Right lobe of liver (tissue), 4 donors: ENCODE data around the gene CRAT.

ENCODE experiments used
- POLR2A ChIP-seq: fragments of 450-650 bp; IDR thresholded peaks from one replicate; pipeline ENCODE4 v1.6.1; 2017; ENCODE audit warnings: antibody characterized with exemption, mild to moderate bottlenecking
- TF ChIP-seq, protein P1 (sequence below), 4 donors: fragments of 200-600 bp in 3 of 4; fragments of 450-650 bp in 1 of 4; IDR thresholded peaks; one replicate each; pipeline versions ENCODE4 v1.5.1 to v1.8.0; 2016 to 2022; ENCODE audit warnings: antibody characterized with exemption in 4 of 4, mild to moderate bottlenecking in 2 of 4
- donor health status: DM: no; HTN: no; CAD: no.
- donor health status: DM: no; HTN: no; CAD: no.
- donor health status: DM: no; HTN: yes; CAD: no.

DNA sequence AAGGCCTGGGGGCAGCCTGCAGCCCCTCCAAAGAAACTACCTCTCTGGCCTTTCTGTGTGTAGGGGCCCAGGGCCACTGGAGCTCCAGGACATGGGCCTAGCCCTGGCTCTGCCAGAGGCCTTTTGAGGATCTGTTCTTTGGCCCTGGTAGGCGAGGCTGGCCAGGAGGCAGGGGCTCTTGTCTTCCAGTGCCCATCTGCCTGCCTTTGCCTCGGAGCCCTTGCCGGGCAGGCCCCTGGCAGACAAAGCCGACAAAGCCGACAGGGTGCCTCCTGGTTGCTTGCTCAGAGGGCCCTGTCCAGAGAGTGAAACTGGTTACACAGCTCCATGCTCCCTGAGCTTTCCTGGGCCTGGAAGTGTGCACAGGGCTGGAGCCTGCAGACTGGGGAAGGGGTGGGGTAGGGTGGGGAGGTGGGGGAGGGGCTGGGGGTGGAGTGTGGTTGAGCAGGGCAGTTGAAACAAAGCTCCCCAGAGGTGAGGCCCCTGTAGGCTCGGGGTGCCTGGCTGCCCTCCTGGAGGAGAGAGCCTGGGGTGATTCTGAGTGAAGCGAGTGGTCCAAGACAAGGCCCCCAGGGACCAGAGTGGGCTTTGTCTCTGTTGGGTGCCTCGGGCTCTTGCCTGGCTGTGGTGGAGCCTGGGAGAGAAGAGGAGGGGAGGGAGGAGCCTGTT, 29.9 kb upstream of the CRAT start:
- TF ChIP-seq, protein P1, sequence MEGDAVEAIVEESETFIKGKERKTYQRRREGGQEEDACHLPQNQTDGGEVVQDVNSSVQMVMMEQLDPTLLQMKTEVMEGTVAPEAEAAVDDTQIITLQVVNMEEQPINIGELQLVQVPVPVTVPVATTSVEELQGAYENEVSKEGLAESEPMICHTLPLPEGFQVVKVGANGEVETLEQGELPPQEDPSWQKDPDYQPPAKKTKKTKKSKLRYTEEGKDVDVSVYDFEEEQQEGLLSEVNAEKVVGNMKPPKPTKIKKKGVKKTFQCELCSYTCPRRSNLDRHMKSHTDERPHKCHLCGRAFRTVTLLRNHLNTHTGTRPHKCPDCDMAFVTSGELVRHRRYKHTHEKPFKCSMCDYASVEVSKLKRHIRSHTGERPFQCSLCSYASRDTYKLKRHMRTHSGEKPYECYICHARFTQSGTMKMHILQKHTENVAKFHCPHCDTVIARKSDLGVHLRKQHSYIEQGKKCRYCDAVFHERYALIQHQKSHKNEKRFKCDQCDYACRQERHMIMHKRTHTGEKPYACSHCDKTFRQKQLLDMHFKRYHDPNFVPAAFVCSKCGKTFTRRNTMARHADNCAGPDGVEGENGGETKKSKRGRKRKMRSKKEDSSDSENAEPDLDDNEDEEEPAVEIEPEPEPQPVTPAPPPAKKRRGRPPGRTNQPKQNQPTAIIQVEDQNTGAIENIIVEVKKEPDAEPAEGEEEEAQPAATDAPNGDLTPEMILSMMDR (IDR thresholded peaks at IDR 0.05): no peak
- TF ChIP-seq POLR2A: no peak
